ENCODE results near the gene EFNA5.

EFNA5 gene

DNA sequence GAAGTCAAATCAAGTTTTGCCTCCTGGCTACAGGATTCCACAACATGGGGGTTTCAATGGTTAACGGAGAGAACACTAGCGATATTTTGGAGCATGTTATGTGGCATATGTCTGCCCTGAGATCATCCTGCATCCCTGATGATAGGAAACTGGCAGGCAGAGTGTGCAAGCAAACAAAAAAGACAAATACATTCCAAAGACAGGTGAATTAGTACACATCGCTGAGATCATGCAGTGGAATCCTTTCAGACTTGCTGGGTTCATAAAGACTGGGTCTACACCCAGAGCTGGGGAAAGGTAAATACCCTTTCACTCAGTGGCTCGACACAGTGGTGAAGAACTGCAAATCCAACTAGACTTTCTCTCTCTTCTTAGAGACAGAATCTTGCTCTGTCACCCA lies 286.5 kb downstream of the EFNA5 start:
- FAIRE-seq = no peak

DNA sequence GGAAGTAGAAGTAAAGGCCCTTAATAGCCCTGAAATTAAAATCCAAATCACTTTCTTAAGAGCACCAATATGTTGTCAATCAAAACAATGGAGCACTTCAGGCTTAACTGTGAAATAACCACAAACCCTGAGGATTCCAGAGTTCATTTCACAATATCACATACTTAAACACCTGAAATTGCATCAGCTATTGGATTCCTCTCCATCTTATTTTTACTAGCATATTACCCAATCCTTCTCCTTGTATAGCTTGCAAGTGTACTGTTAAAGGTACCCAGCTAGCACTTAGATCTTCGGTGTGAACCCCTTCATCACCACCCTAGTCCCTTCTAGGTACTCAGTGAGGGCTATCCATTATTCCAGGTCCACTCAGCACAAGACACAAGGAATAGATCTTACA lies 287.3 kb downstream of the EFNA5 start:
- FAIRE-seq = no peak

DNA sequence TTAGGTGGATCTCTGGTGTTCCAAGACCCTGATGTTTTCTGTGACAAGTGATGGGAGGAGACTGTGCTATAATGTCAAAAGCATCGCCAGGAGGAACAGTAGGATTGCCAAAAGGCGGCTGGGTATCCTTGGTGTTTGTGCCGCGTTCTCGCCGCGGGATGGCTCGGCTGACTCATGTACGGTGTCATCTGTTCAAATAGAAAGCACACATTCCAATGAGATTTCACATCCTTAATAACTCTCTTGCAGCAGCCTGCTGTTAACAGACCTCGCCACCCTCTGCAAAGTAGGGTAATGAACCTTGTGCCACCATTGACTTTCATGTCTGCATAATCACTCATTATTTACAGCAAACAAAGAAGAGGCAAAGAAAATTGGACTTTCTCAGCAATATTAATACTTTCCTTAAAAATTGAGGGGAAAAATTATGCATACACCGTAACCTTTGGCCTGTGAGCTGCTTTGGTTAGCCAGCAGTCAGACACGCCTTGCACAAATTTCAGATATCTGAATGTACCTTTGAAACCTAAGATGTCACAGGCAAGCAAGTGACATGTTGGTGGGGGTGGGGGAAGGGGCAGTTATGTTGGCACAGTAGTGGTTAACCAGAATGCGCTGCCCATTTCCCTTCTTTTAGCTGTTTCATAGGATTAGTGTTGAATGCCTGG lies 289.4 kb downstream of the EFNA5 start:
- no peak for FAIRE-seq

DNA sequence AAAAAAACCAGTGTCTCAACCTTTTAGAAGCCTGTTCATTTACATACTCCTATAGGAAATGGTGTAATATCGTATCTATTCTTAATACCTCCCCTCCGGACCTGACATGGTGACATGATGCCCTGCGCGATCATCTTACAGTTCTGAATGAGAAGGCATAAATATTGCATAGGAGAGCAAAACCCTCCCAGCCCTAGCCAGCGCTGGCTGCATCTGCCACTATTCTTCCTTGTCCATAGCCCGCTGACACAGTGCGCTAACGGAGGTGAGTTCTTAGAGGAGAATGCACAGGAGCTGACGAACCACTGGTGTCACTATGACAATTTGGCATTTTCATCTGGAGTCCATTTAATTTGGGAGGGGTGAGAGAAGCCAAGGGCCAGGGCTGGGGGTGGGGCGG lies 290.1 kb downstream of the EFNA5 start:
- FAIRE-seq = no peak

DNA sequence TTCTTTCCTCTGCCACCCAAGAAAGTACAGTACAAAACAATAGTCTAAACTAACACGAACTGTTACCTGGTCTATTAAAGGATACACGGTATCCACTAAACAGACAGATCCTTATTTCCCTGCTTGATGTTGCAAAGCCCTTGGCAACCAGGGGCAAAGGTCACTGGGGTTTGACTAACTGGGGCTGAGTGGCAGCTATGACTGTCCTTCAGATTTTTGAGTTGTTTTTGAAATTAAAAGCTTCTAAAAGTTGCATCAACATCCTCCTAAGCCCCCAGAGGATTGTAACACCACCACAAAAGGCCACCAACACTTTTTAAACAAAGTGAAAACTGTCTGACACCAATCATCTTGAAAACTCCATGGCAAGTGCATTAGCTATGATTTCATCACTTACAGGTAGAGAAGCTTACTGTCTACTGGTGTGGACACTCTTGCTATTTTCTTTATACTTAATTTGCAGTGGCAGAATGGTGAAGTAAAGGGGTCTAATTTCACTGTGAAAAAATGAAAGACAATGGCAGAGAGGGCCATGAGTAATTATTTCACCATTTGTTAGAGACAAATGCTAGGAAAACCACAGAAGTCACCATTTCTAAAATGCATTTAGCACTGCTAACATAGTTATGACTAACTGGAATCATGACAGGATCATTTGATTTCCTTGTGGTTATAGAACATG lies 292.4 kb downstream of the EFNA5 start:
- FAIRE-seq = no peak

DNA sequence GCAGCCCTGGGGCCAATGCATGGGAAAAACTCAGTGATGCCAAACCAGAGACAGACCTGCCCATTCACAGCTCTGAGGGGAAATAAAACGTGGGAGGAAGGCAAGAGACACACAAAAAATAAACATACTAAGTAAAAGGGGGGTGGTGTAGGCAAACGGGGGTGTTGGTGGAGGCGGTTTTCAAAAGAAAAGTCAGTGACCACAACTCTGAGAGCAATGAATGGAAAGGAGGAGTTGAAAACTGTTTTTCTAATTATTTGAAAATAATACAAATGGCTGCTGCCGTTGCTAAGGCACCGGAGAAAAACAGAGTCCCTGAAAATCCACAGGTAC lies 293.5 kb downstream of the EFNA5 start:
- FAIRE-seq = no peak

DNA sequence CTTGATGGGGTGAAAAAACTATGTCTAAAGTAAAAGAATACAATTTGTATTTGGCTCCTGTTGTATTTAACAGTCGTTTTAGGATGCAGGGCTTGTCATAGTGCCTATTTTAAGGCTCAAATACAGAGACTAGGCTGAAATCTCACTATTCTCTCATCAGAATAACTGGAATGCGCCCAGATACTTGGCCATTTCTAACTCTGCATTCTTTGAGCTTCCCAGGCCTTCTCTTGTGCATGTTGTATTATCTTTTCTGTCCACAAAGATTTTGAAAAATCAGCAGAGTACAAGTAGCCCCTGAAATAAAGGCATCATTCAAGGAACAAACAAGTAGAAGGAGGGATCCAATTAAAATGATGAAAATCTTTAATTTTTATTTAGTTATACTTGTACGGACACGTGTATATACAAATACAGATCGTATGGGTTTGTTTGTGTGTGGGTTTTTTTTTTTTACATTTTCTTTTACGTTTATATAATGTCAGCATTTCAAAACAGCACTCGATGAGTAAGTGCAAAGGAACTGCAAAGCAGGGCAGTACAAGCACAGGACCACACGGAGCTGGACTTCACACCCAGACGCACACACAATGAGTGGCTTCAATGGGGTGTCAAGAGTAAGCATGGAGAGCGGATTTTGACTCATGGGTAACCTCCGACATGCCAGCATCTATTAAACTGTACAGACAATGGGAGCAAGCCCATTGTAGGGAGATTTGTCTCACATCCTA lies 294.0 kb downstream of the EFNA5 start:
- FAIRE-seq = no peak

DNA sequence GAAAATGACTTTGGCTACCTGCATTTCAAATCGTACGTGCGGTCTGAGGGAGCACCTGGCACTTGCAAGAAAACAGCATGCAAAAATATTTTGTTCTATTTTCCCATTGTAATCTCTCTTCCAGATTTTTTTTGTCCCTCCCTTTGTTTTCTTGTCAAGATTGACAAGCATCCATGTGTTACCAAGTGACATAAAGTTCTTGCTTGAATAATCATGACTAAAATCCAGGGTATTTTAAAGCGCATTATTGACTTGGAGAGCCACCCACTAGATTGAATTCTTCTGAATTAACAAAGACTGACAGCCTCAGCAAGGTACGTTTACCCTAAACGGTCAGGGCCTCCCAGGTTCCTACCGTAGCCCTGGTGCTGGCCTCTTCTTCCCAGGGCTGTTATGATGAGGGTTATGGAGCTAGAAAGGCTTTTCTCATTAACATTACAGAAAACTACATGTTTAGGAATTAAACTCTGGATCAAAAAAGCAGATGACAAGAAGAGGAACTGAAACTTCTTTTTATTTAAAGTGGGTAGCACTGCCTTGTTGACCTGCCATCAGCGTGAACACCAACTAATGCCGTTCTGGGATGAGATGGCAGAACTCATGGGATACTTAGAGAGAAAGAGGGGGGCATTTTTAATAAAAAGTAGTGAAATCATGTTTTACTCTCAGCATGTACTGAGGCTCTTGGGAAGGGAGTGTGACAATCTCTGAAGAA lies 297.0 kb downstream of the EFNA5 start:
- no peak for FAIRE-seq

DNA sequence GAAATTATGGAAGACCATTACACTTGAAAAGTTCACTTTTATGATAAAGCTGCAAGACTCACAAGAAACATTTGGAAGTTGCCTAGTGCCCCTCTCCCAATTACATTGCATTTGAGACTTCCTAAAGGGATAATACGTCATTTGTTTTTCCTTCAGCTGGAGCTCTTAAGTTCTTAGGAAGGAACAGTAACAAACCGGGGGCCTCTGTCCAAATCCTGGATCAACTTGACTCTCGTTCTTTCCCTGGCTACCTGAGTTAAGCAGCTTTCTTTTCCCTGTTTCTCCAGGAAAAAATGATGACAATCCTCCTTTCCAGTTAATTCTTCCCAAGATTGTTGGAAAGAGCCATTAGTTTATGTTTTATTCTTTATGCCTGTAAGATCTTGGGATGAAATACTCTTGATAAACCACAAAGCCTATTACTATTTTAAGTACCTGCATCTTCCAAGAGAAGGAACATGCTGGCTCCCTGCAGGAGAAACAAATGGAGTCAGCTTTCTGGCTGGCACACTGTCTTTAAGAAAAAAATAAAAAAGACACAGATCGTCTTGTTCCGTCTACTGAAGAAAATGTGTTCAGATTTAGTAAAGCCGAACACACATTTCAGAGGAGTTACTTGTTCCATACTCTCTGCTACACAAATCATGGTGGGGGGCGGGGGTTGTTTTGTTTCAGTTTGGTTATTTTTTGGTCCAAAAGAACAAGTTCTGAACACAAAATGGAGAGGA lies 297.9 kb downstream of the EFNA5 start:
- no peak for FAIRE-seq

DNA sequence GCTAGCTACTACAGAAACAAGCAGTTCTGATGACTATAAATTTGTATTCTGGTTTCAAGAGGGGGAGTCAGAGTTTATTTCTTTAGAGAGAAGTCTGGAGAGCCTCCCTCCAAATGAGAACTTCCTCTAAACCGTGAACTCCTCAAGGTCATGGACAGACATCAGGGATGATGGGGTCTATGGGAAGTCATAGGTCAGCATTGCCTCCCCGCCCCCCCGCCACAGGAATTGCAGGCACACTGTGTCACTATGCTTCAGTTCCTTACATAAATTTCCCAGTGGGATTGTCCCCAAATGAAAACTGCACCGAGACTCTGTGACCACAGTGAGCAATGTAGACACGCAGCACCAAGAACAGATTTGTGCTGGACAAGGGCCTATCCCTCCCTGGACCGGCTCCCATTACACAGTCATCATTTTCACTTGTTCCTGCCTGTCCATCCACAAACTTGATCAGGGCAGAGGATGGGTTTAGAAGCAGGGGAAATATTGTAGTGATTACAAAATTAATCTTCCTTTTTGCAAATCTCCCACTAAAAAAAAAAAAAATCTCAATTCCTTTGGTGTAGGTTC lies 300.3 kb downstream of the EFNA5 start:
- no peak for FAIRE-seq

DNA sequence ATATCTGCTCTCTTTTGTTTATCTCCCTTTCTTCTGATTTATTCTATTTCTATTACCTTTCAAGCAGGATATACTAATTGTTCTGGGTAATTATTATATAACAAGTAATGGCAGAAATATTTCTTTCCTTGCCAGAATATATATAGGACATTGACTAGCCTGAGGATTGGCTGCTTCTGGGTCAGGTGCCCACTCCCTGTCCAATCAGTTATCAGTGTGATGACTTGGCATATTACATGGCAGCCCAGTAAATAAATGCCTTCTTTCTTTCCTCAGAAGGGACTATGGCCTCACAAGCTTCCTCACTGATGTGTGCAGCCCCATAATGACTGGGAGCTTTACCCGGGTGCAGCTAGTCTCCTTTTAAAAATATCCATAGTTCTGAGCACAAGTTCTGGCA lies 301.1 kb downstream of the EFNA5 start:
- no peak for FAIRE-seq

DNA sequence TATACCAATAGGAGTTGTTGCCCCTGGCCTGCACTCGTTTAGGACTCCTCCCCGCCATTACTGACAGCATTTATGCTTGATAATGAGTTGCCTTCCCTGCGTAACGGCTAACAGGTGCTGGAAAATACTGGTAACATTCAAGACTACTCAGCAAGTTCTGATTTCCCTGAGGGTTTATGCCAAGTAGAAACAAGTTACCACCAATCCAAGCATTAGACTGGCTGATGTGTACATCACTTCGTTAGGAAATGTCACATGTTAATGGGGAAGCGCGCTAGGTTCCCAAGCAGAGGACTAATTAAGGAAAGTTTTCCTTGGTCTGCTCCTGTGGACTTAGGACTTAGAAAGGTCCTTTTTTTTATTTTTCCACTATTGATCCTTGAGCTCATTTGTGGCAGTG lies 302.1 kb downstream of the EFNA5 start:
- FAIRE-seq = no peak

DNA sequence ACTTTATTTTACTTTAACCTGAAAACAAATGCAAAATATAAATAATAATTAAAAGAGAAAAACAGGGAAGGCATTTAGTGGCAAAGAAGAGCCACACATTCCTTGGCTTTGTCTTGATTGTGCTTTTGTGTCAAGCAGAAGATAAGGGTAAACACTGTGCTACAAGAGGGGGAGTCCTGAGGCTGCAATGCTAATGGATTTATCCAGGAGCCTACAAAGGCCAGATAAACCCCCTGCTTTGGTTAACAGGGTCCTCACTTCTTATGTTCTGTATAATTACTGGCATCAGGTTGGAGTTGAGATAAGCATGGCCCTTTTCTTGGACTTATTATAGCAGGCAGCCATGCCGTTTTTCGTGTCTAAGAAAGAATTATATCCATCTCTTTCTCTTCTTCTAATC lies 302.8 kb downstream of the EFNA5 start:
- FAIRE-seq = no peak

DNA sequence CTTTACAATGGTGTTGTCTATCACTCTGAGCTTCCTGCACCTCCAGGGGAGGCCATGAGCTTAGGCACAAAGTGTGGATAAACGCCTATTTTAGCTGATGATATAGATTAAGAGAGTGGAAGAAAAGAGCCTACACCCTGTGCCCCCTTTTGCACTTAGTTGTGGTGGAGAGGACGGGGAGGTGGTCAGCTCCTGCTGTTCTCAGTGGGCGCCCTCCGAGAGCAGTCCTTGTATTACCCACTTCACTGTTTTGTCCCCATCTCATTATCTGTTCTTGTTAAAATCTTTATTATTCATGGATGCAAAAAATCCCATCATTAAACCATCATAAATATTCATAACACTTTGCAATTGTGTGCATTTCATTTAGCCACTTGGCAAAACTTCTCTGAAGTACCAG lies 303.3 kb downstream of the EFNA5 start:
- no peak for FAIRE-seq

DNA sequence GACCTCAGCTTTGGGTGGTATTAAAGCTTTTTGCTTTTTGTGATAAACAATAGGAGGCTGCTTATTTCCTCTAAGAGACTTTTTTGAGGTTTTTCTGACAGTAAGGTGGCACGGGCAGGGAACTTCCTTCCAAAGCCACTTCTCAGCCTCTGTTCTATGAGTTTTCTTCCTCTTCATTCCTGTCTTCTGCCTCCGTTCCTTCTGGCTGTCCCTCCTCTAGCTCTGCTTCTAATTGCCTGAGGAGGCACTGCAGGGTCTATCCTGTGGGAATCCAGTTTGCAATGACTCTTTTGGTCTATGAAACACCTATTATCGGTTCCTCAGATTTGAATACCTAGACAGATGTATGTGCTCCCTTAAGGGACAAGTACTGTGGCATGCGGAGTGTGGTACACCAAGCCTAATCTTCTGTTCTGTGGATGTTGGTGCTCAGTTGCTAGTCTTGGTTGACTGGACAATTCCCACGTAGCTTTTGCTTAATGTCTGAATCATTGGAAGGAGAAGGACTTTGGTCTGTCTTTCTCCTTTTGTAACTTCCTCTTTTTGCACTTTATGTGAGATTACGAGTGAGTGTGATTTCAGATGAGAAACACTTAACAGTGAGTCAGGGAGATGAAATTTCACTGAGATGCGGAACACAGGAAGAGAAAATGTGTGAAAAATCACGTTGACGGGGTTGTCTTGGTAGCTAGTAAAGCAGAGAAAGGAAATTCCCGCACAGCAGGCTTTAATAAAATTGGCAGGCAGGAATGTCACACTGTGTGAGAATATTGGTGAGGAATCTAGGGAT lies 305.2 kb downstream of the EFNA5 start:
- FAIRE-seq = no peak

DNA sequence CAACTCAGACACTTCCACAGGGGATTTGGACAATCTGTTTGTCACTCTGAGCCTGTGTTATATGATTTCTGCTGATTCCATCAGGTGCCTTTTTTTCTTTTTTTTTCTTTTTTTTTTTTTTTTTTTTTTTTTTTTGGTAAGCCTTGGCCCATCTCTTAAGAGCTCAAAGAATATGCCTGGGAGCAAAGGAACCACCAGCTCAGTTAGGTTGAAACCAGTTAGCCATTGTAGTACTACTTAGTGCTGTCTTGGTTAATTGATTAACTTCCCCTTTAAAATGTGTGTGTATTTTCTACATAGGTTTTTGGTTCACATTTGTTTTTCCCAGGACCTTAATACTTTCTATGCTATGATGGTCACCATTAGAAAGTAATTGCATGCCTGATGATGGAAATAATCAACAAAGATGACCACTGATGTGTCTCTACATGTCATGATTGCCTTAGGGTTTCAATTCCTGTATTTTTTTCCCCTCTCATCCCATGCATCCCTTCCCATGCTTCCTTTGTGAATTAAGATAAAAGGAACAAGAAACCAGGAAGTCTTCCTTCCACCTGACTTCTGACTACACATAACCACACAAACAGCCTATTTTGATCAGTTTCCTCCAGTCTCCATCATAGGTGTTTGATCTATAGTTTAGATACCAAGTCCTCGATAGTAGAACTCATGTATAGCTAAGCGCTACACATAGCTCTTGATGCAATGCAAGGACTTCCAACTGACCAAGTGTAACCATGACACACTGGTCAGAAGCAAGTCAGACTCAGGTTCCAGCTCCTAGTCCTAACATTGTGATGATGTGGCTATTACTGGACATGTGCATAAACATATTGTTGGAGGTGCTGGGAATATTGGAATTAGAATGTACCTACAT lies 306.1 kb downstream of the EFNA5 start:
- no peak for FAIRE-seq

DNA sequence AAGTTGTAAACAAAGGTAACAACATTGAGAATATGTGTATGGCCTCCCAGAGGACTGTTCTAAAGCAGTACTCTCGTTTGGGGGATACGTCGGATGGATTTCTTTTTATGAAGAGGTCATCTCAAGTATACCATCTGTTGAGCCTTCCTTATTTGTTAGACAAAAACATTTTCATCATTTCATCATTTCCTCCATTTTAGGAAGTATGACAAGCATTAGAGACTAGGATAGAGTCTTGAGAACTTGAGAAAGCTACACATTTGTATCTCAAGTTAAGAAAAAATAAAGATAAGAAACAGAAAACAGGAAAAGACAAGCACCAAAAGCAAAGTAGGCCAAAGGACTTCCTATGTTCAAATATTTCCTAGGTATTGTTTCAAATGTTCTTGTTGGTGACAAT lies 307.0 kb downstream of the EFNA5 start:
- FAIRE-seq = no peak

DNA sequence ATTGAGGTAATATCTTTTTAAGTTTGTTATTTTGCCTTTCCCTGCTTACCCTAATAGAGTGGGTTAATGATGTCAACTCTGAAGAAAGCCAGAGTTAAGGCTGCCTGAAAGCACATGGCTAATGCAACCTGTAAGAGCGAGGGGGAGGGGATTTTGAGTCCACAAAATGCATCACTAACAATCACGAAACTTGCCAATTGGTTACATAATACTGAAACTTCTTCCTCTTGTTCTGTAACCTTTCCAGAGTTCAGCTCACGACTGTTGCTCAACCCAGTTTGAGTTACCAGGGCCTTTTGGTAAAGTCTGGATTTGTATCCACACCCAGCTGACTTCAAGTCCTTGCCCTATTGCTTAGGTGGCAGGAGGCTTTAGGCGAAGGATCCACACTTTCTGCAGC lies 308.8 kb downstream of the EFNA5 start:
- FAIRE-seq = no peak

DNA sequence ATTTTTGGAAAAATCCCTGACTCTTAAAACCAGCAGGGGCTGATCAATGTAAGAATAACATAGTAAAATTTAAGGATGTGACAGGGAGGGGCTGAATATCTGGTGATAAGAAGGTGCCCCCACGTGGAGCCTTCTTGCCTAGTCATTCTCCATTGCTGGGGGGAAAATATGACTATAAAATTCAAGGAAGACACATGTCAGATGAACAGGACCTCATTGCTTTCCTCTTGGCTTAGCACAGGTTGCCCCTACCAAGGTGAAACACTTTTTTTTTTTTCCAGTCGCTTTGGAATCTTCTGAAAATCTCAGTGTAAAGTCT lies 310.9 kb downstream of the EFNA5 start:
- no peak for FAIRE-seq

DNA sequence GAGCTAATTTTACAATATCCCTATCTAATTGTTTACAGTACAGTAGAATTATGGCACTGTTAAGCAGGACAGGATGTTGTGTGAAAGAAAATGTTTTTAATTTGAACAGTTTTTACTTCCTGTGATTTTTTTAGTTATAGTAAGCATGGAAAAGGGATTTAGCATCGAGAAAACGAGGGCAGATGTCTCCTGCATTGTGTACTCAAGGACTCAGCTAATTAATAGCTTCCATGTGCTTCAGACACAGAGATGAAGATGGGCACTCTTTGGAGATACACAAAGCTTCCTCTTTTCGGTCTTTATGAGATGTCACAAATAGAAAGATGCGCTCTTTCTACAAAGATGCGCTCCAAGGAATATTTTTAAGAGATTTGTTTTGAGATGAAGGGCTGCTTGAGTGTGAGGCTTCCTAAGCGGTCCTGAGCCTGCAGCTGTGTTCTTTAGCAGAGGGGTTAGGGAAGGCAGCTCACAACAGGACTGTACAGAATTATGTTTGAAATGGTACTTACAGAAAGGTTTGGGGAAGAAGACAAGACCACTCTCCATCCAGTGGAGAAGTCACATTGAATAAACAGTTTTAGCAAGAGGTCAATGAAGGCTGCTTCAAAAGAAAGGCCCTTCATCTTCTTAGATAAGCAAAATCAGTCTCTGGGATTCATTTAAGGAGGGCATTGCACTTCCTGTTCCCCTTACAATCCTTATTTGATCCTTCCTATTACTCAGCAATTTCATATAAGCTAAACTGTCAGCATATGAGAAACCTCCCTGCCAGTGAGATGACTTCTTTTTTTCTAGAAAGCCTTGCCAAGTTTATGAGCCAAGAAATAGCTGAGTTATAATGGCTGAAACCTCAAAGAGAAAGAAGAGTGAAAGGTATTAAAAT lies 311.5 kb downstream of the EFNA5 start:
- peak; percentile 12 for FAIRE-seq
